WTC11 (cell line): ENCODE measurements around the gene NEO1. TPM values are rescaled to one million over a fixed set of nuclear protein-coding genes. Genes with fewer than 3 reads are reported as not detected.

ENCODE experiments used
- ATF6 ChIP-seq: sonication (generic); formaldehyde crosslinking; IDR thresholded peaks from 2 replicates; pipeline ENCODE4 v1.8.1; 2023; ENCODE audit warnings: mild to moderate bottlenecking, missing genetic modification reagents
- CREB1 ChIP-seq: sonication (generic); formaldehyde crosslinking; IDR thresholded peaks from 2 replicates; pipeline ENCODE4 v1.8.0; 2023; ENCODE audit warnings: mild to moderate bottlenecking, missing genetic modification reagents
- FOXJ3 ChIP-seq: sonication (generic); formaldehyde crosslinking; IDR thresholded peaks from 2 replicates; pipeline ENCODE4 v1.9.0; 2021; ENCODE audit warnings: missing genetic modification reagents, mild to moderate bottlenecking, borderline replicate concordance
- FOXP1 ChIP-seq: sonication (generic); formaldehyde crosslinking; IDR thresholded peaks from 2 replicates; pipeline ENCODE4 v1.8.0; 2022; ENCODE audit warnings: missing genetic modification reagents, mild to moderate bottlenecking, moderate library complexity, borderline replicate concordance
- GABPB1 ChIP-seq: sonication (generic); formaldehyde crosslinking; IDR thresholded peaks from 2 replicates; pipeline ENCODE4 v1.8.1; 2023; ENCODE audit warnings: mild to moderate bottlenecking, missing genetic modification reagents
- GRHL2 ChIP-seq: fragments of 250-450 bp; sonication (Bioruptor Pico); IDR thresholded peaks from 2 replicates; pipeline ENCODE4 v1.8.0; 2022; ENCODE audit warnings: mild to moderate bottlenecking, moderate library complexity; ENCODE audit not compliant: insufficient replicate concordance, severe bottlenecking
- MXD4 ChIP-seq: fragments of 250-450 bp; sonication (Bioruptor Pico); IDR thresholded peaks from 2 replicates; pipeline ENCODE4 v1.8.0; 2021; ENCODE audit warnings: mild to moderate bottlenecking, moderate library complexity, borderline replicate concordance
- NFATC4 ChIP-seq: fragments of 250-450 bp; sonication (Bioruptor Pico); IDR thresholded peaks from 2 replicates; pipeline ENCODE4 v1.9.0; 2021; ENCODE audit warnings: mild to moderate bottlenecking
- NFE2L1 ChIP-seq: sonication (generic); formaldehyde crosslinking; IDR thresholded peaks from 2 replicates; pipeline ENCODE4 v1.8.1; 2023; ENCODE audit warnings: missing genetic modification reagents
- PRRX2 ChIP-seq: fragments of 250-450 bp; sonication (Bioruptor Pico); IDR thresholded peaks from 2 replicates; pipeline ENCODE4 v1.8.0; 2021; ENCODE audit warnings: mild to moderate bottlenecking
- STAT6 ChIP-seq: sonication (generic); formaldehyde crosslinking; conservative IDR thresholded peaks from 2 replicates; pipeline ENCODE4 v1.8.1; 2023; ENCODE audit warnings: mild to moderate bottlenecking, low read depth, missing genetic modification reagents, moderate library complexity
- TEAD1 ChIP-seq: sonication (generic); formaldehyde crosslinking; IDR thresholded peaks from 2 replicates; pipeline ENCODE4 v1.8.0; 2022; ENCODE audit warnings: mild to moderate bottlenecking, missing genetic modification reagents
- USF2 ChIP-seq: sonication (generic); formaldehyde crosslinking; IDR thresholded peaks from 2 replicates; pipeline ENCODE4 v1.8.1; 2023; ENCODE audit warnings: mild to moderate bottlenecking, missing genetic modification reagents, moderate library complexity
- ZNF281 ChIP-seq: sonication (generic); formaldehyde crosslinking; IDR thresholded peaks from 2 replicates; pipeline ENCODE4 v1.8.0; 2023; ENCODE audit warnings: mild to moderate bottlenecking, missing genetic modification reagents
- total RNA-seq: library from RNA; stranded (reverse); gene quantifications from 3 replicates; pipeline ENCODE4 v1.2.3, GENCODE V29; 2021
- TF ChIP-seq, protein P1 (sequence below): sonication (generic); formaldehyde crosslinking; IDR thresholded peaks from 2 replicates; pipeline ENCODE4 v1.8.1; 2022; ENCODE audit warnings: mild to moderate bottlenecking, missing genetic modification reagents, moderate library complexity, borderline replicate concordance
- TF ChIP-seq, protein P2 (sequence below): sonication (generic); formaldehyde crosslinking; conservative IDR thresholded peaks from 2 replicates; pipeline ENCODE4 v1.8.1; 2022; ENCODE audit warnings: mild to moderate bottlenecking, missing genetic modification reagents
- TF ChIP-seq, protein P3 (sequence below): sonication (generic); formaldehyde crosslinking; IDR thresholded peaks from 2 replicates; pipeline ENCODE4 v1.8.1; 2023; ENCODE audit warnings: mild to moderate bottlenecking, missing genetic modification reagents, borderline replicate concordance
- TF ChIP-seq, protein P4 (sequence below): sonication (generic); formaldehyde crosslinking; IDR thresholded peaks from 2 replicates; pipeline ENCODE4 v1.8.0; 2022; ENCODE audit warnings: mild to moderate bottlenecking, missing genetic modification reagents

NEO1 gene
- total RNA-seq, 1 experiment from 2014 or later: 37.1 TPM

- TF ChIP-seq, protein P1, sequence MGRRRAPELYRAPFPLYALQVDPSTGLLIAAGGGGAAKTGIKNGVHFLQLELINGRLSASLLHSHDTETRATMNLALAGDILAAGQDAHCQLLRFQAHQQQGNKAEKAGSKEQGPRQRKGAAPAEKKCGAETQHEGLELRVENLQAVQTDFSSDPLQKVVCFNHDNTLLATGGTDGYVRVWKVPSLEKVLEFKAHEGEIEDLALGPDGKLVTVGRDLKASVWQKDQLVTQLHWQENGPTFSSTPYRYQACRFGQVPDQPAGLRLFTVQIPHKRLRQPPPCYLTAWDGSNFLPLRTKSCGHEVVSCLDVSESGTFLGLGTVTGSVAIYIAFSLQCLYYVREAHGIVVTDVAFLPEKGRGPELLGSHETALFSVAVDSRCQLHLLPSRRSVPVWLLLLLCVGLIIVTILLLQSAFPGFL (CRISPR knock-in tag): no peak
- TF ChIP-seq GRHL2 (CRISPR knock-in tag): no peak
- no peak for TF ChIP-seq PRRX2
- peak; percentile 51; the same call in 1 of the 2 replicates for TF ChIP-seq FOXP1 (CRISPR knock-in tag)
- TF ChIP-seq ZNF281: no peak
- peak; percentile 43; the same call in 1 of the 2 replicates for TF ChIP-seq TEAD1 (CRISPR knock-in tag)
- no peak for TF ChIP-seq CREB1 (CRISPR knock-in tag)
- TF ChIP-seq MXD4: no peak
- TF ChIP-seq GABPB1 (CRISPR knock-in tag): no peak
- TF ChIP-seq, protein P2, sequence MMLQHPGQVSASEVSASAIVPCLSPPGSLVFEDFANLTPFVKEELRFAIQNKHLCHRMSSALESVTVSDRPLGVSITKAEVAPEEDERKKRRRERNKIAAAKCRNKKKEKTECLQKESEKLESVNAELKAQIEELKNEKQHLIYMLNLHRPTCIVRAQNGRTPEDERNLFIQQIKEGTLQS (CRISPR knock-in tag): no peak
- TF ChIP-seq FOXJ3: no peak
- 0 out of 2 replicates have a peak, but pooled peaks have one; percentile 5 for TF ChIP-seq USF2 (CRISPR knock-in tag)
- TF ChIP-seq NFATC4 (CRISPR knock-in tag): no peak
- TF ChIP-seq, protein P3, sequence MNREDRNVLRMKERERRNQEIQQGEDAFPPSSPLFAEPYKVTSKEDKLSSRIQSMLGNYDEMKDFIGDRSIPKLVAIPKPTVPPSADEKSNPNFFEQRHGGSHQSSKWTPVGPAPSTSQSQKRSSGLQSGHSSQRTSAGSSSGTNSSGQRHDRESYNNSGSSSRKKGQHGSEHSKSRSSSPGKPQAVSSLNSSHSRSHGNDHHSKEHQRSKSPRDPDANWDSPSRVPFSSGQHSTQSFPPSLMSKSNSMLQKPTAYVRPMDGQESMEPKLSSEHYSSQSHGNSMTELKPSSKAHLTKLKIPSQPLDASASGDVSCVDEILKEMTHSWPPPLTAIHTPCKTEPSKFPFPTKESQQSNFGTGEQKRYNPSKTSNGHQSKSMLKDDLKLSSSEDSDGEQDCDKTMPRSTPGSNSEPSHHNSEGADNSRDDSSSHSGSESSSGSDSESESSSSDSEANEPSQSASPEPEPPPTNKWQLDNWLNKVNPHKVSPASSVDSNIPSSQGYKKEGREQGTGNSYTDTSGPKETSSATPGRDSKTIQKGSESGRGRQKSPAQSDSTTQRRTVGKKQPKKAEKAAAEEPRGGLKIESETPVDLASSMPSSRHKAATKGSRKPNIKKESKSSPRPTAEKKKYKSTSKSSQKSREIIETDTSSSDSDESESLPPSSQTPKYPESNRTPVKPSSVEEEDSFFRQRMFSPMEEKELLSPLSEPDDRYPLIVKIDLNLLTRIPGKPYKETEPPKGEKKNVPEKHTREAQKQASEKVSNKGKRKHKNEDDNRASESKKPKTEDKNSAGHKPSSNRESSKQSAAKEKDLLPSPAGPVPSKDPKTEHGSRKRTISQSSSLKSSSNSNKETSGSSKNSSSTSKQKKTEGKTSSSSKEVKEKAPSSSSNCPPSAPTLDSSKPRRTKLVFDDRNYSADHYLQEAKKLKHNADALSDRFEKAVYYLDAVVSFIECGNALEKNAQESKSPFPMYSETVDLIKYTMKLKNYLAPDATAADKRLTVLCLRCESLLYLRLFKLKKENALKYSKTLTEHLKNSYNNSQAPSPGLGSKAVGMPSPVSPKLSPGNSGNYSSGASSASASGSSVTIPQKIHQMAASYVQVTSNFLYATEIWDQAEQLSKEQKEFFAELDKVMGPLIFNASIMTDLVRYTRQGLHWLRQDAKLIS (CRISPR knock-in tag): no peak
- TF ChIP-seq, protein P4, sequence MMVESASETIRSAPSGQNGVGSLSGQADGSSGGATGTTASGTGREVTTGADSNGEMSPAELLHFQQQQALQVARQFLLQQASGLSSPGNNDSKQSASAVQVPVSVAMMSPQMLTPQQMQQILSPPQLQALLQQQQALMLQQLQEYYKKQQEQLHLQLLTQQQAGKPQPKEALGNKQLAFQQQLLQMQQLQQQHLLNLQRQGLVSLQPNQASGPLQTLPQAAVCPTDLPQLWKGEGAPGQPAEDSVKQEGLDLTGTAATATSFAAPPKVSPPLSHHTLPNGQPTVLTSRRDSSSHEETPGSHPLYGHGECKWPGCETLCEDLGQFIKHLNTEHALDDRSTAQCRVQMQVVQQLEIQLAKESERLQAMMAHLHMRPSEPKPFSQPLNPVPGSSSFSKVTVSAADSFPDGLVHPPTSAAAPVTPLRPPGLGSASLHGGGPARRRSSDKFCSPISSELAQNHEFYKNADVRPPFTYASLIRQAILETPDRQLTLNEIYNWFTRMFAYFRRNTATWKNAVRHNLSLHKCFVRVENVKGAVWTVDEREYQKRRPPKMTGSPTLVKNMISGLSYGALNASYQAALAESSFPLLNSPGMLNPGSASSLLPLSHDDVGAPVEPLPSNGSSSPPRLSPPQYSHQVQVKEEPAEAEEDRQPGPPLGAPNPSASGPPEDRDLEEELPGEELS (CRISPR knock-in tag): no peak
- TF ChIP-seq ATF6 (CRISPR knock-in tag): no peak
- no peak for TF ChIP-seq NFE2L1 (CRISPR knock-in tag)
- TF ChIP-seq STAT6: no peak
Measured at GRCh38 chr15:73051807-73052652, at the start of gene NEO1 (continued).
